Measurements from ENCODE around the gene FBXO44.
A peak's percentile ranks its signal among the peaks of the same experiment; 100 is the strongest.

Gene FBXO44

GRCh38 chr1:11653101-11653860 is 1.4 kb upstream of the FBXO44 start:
- no peak overlapping the region for H3K4me2 ChIP-seq (ENCODE audit: insufficient read depth, low read length)
- no peak overlapping the region for H3K9ac ChIP-seq (ENCODE audit: low read depth, low read length)
- H3K27me3 ChIP-seq (ENCODE audit: insufficient read depth, low read length, poor library complexity): no peaks in the 10 kb centered on the region
- no peak overlapping the region for H3K4me3 ChIP-seq (ENCODE audit: low read depth in 1 of 2, low read length in 2 of 2)
- no peaks in the 10 kb centered on the region for H3K9me3 ChIP-seq (ENCODE audit: insufficient read depth, low read length, severe bottlenecking)
- TF ChIP-seq EZH2 (IDR thresholded peaks at IDR 0.05; ENCODE audit: borderline replicate concordance, low read depth, low read length, severe bottlenecking) (no peak), CTCF (IDR thresholded peaks at IDR 0.05; ENCODE audit: borderline replicate concordance, extremely low read depth, low read length, poor library complexity, severe bottlenecking) (no peak)
- DNase-seq: no peak
- ATAC-seq (ENCODE audit: insufficient read depth, low read depth): no peak
- H3K4me1 ChIP-seq (ENCODE audit: insufficient read depth, low read length): peaks cover 9% of the 10 kb centered on the region
- no peaks in the 10 kb centered on the region for H3K36me3 ChIP-seq (ENCODE audit: insufficient read depth, low read length)
- no peaks in the 10 kb centered on the region; the same call in 1 of the 2 replicates for H4K20me1 ChIP-seq (ENCODE audit: insufficient read depth, low read length)
- no peaks in the 10 kb centered on the region for H3K79me2 ChIP-seq (ENCODE audit: insufficient read depth, low read length)
- no peak overlapping the region for H3K27ac ChIP-seq (ENCODE audit: low read length)
- no peak overlapping the region for H2AFZ ChIP-seq (ENCODE audit: low read depth, low read length)

GRCh38 chr1:11653861-11654136 is 878 bp upstream of the FBXO44 start:
- no peak for ATAC-seq (ENCODE audit: insufficient read depth, low read depth)
- no peaks in the 10 kb centered on the region; the same call in 1 of the 2 replicates for H4K20me1 ChIP-seq (ENCODE audit: insufficient read depth, low read length)
- H3K36me3 ChIP-seq (ENCODE audit: insufficient read depth, low read length): no peaks in the 10 kb centered on the region
- no peaks in the 10 kb centered on the region for H3K79me2 ChIP-seq (ENCODE audit: insufficient read depth, low read length)
- H3K27ac ChIP-seq (ENCODE audit: low read length): no peak overlapping the region
- H3K27me3 ChIP-seq (ENCODE audit: insufficient read depth, low read length, poor library complexity): no peaks in the 10 kb centered on the region
- TF ChIP-seq CTCF (IDR thresholded peaks at IDR 0.05; ENCODE audit: borderline replicate concordance, extremely low read depth, low read length, poor library complexity, severe bottlenecking): no peak
- TF ChIP-seq EZH2 (IDR thresholded peaks at IDR 0.05; ENCODE audit: borderline replicate concordance, low read depth, low read length, severe bottlenecking): no peak
- no peaks in the 10 kb centered on the region for H3K9me3 ChIP-seq (ENCODE audit: insufficient read depth, low read length, severe bottlenecking)
- no peak overlapping the region for H2AFZ ChIP-seq (ENCODE audit: low read depth, low read length)
- no peak overlapping the region for H3K4me2 ChIP-seq (ENCODE audit: insufficient read depth, low read length)
- no peak for DNase-seq
- no peak overlapping the region for H3K4me3 ChIP-seq (ENCODE audit: low read depth in 1 of 2, low read length in 2 of 2)
- no peak overlapping the region for H3K9ac ChIP-seq (ENCODE audit: low read depth, low read length)
- peaks cover 9% of the 10 kb centered on the region for H3K4me1 ChIP-seq (ENCODE audit: insufficient read depth, low read length)

GRCh38 chr1:11654939-11655808 is 497 bp downstream of the FBXO44 start:
- H3K36me3 ChIP-seq (ENCODE audit: insufficient read depth, low read length): no peaks in the 10 kb centered on the region
- no peak overlapping the region for H2AFZ ChIP-seq (ENCODE audit: low read depth, low read length)
- peaks cover 9% of the 10 kb centered on the region for H3K4me1 ChIP-seq (ENCODE audit: insufficient read depth, low read length)
- no peak for DNase-seq
- H3K79me2 ChIP-seq (ENCODE audit: insufficient read depth, low read length): no peaks in the 10 kb centered on the region
- ATAC-seq (ENCODE audit: insufficient read depth, low read depth): peak; percentile 59
- peak overlapping the region; percentile 73 for H3K4me2 ChIP-seq (ENCODE audit: insufficient read depth, low read length)
- TF ChIP-seq EZH2 (IDR thresholded peaks at IDR 0.05; ENCODE audit: borderline replicate concordance, low read depth, low read length, severe bottlenecking): no peak
- TF ChIP-seq CTCF (IDR thresholded peaks at IDR 0.05; ENCODE audit: borderline replicate concordance, extremely low read depth, low read length, poor library complexity, severe bottlenecking): no peak
- H3K27ac ChIP-seq (ENCODE audit: low read length): no peak overlapping the region
- peak overlapping the region; percentile 19 to 60; a peak in 3 of 4 replicates for H3K4me3 ChIP-seq (ENCODE audit: low read depth in 1 of 2, low read length in 2 of 2)
- H3K27me3 ChIP-seq (ENCODE audit: insufficient read depth, low read length, poor library complexity): no peaks in the 10 kb centered on the region
- H3K9ac ChIP-seq (ENCODE audit: low read depth, low read length): peak overlapping the region; percentile 50
- H4K20me1 ChIP-seq (ENCODE audit: insufficient read depth, low read length): no peaks in the 10 kb centered on the region
- H3K9me3 ChIP-seq (ENCODE audit: insufficient read depth, low read length, severe bottlenecking): no peaks in the 10 kb centered on the region
